Fibroblast of lung (primary cell): ENCODE data around the gene NXPH1. TPM values are rescaled to one million over a fixed set of nuclear protein-coding genes. Genes with fewer than 3 reads are reported as not detected.

Experiments
- DNase-seq, 2 donors: peaks; one replicate each; pipeline versions ENCODE4 v3.0.0 to v3.0.0-alpha.2; 2010; ENCODE audit warnings: low read depth in 2 of 2
- H2AFZ ChIP-seq: 2 replicates; pipeline ENCODE4 v1.5.1; 2012; ENCODE audit warnings: low read length, control low read depth, inconsistent platforms
- H3K27ac ChIP-seq: 2 replicates; pipeline ENCODE4 v1.5.1; 2011; ENCODE audit warnings: low read length, control low read depth; ENCODE audit not compliant: insufficient read depth
- H3K27me3 ChIP-seq: 2 replicates; pipeline ENCODE4 v1.5.1; 2011; ENCODE audit warnings: mild to moderate bottlenecking, low read length; ENCODE audit not compliant: control insufficient read depth, insufficient read depth
- H3K36me3 ChIP-seq: 2 replicates; pipeline ENCODE4 v1.5.1; 2011; ENCODE audit warnings: low read length; ENCODE audit not compliant: control insufficient read depth, insufficient read depth
- H3K4me1 ChIP-seq: 2 replicates; pipeline ENCODE4 v1.5.1; 2011; ENCODE audit warnings: low read length; ENCODE audit not compliant: control insufficient read depth, insufficient read depth; ENCODE audit errors: extremely low read depth
- H3K4me2 ChIP-seq: 2 replicates; pipeline ENCODE4 v1.5.1; 2011; ENCODE audit warnings: low read length, control low read depth; ENCODE audit not compliant: insufficient read depth; ENCODE audit errors: extremely low read depth
- H3K4me3 ChIP-seq, 4 experiments: fragments of 200-600 bp in 1 of 4; sonication (generic) in 1 of 4; replicated peaks in 1 of 4; 2 replicates each; pipeline ENCODE4 v1.5.1; 2011 to 2016; ENCODE audit warnings: low read length in 4 of 4, low read depth in 3 of 4, mild to moderate bottlenecking in 3 of 4, control low read depth in 2 of 4, inconsistent platforms in 1 of 4, mixed read lengths in 1 of 4; ENCODE audit not compliant: insufficient read depth in 1 of 4; ENCODE audit errors: control extremely low read depth in 1 of 4
- H3K79me2 ChIP-seq: 2 replicates; pipeline ENCODE4 v1.5.1; 2012; ENCODE audit warnings: mild to moderate bottlenecking, low read length, inconsistent platforms; ENCODE audit not compliant: control insufficient read depth, insufficient read depth
- H3K9ac ChIP-seq: 2 replicates; pipeline ENCODE4 v1.5.1; 2011; ENCODE audit warnings: mild to moderate bottlenecking, low read length, control low read depth; ENCODE audit not compliant: insufficient read depth
- H3K9me3 ChIP-seq: 2 replicates; pipeline ENCODE4 v1.5.1; 2012; ENCODE audit warnings: low read depth, low read length; ENCODE audit not compliant: control insufficient read depth, insufficient read depth
- H4K20me1 ChIP-seq: 2 replicates; pipeline ENCODE4 v1.5.1; 2011; ENCODE audit warnings: low read length; ENCODE audit not compliant: control insufficient read depth, insufficient read depth; ENCODE audit errors: extremely low read depth
- EZH2 ChIP-seq: IDR thresholded peaks from 2 replicates; pipeline ENCODE4 v1.5.1; 2012; ENCODE audit warnings: low read length, control low read depth, mild to moderate bottlenecking; ENCODE audit errors: missing control alignments
- polyA plus RNA-seq, 2 donors: library from polyadenylated mRNA; depleted of rRNA in 1 of 2; stranded (reverse) in 1 of 2; unstranded in 1 of 2; fragments of >200 nt; gene quantifications; 2 replicates each; pipeline ENCODE4 v1.2.1, GENCODE V29; 2011 to 2012; ENCODE audit warnings: missing spikeins in 1 of 2
- total RNA-seq: library from RNA; depleted of rRNA; stranded (reverse); fragments of >200 nt; gene quantifications from 2 replicates; pipeline ENCODE4 v1.2.1, GENCODE V29; 2014
- TF ChIP-seq, protein P1 (sequence below), 2 donors: IDR thresholded peaks in 1 of 2; conservative IDR thresholded peaks in 1 of 2; 1 replicate in 1 of 2; 2 replicates in 1 of 2; pipeline ENCODE4 v1.5.1; 2011 to 2012; ENCODE audit warnings: low read length in 2 of 2, control low read depth in 1 of 2, inconsistent platforms in 1 of 2, low read depth in 1 of 2, mild to moderate bottlenecking in 1 of 2

Gene NXPH1
- total and polyA plus RNA-seq, 2 donors (not counting 1 experiment from before 2014, with no cell fraction given), result not detected

GRCh38 chr7:8590791-8591190, 157.4 kb downstream of the NXPH1 start:
- H2AFZ ChIP-seq, result no peak overlapping the region
- no peak overlapping the region for H3K4me3 ChIP-seq
- no peak overlapping the region for H3K27ac ChIP-seq
- no peaks in the 10 kb centered on the region for H3K79me2 ChIP-seq
- H3K36me3 ChIP-seq, result no peaks in the 10 kb centered on the region
- H3K4me2 ChIP-seq, result no peak overlapping the region
- TF ChIP-seq, protein P1, sequence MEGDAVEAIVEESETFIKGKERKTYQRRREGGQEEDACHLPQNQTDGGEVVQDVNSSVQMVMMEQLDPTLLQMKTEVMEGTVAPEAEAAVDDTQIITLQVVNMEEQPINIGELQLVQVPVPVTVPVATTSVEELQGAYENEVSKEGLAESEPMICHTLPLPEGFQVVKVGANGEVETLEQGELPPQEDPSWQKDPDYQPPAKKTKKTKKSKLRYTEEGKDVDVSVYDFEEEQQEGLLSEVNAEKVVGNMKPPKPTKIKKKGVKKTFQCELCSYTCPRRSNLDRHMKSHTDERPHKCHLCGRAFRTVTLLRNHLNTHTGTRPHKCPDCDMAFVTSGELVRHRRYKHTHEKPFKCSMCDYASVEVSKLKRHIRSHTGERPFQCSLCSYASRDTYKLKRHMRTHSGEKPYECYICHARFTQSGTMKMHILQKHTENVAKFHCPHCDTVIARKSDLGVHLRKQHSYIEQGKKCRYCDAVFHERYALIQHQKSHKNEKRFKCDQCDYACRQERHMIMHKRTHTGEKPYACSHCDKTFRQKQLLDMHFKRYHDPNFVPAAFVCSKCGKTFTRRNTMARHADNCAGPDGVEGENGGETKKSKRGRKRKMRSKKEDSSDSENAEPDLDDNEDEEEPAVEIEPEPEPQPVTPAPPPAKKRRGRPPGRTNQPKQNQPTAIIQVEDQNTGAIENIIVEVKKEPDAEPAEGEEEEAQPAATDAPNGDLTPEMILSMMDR (conservative IDR thresholded peaks at IDR 0.05 in 1 of 2, IDR thresholded peaks at IDR 0.05 in 1 of 2; ENCODE audit: low read depth in 1 of 2, low read length in 2 of 2), result no peak
- TF ChIP-seq EZH2, result no peak
- H4K20me1 ChIP-seq, result no peaks in the 10 kb centered on the region
- no peaks in the 10 kb centered on the region for H3K9me3 ChIP-seq
- no peak for DNase-seq
- no peaks in the 10 kb centered on the region for H3K27me3 ChIP-seq
- no peak overlapping the region for H3K9ac ChIP-seq
- H3K4me1 ChIP-seq, result no peaks in the 10 kb centered on the region

DNA sequence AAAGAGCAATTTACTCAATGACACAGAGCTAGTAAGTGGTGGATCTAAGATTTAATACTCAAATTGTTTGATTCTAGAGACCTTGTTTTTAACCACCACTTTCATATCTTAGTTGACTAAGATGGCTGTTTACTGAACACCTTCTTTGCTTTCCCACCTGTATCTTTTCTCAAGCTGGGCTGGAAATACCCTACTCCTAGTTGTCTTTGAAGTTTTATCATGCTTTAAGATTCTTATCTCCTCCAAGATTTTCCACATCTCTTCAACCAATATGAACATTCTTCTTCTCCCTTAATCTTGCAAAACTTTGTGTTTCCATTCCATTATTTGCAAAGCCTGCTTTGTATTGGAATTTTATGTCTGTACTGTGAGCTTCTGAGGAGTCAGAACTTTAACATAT, 157.9 kb downstream of the NXPH1 start:
- H3K27me3 ChIP-seq, result no peaks in the 10 kb centered on the region
- DNase-seq, result no peak
- H3K9ac ChIP-seq, result no peak overlapping the region
- no peak overlapping the region for H3K27ac ChIP-seq
- no peak overlapping the region for H3K4me2 ChIP-seq
- no peaks in the 10 kb centered on the region for H4K20me1 ChIP-seq
- no peaks in the 10 kb centered on the region for H3K79me2 ChIP-seq
- H3K36me3 ChIP-seq, result no peaks in the 10 kb centered on the region
- H3K9me3 ChIP-seq, result no peaks in the 10 kb centered on the region
- H2AFZ ChIP-seq, result no peak overlapping the region
- H3K4me3 ChIP-seq, result no peak overlapping the region
- no peaks in the 10 kb centered on the region for H3K4me1 ChIP-seq
- TF ChIP-seq, protein P1 (conservative IDR thresholded peaks at IDR 0.05 in 1 of 2, IDR thresholded peaks at IDR 0.05 in 1 of 2; ENCODE audit: low read depth in 1 of 2, low read length in 2 of 2), result no peak
- TF ChIP-seq EZH2, result no peak

DNA sequence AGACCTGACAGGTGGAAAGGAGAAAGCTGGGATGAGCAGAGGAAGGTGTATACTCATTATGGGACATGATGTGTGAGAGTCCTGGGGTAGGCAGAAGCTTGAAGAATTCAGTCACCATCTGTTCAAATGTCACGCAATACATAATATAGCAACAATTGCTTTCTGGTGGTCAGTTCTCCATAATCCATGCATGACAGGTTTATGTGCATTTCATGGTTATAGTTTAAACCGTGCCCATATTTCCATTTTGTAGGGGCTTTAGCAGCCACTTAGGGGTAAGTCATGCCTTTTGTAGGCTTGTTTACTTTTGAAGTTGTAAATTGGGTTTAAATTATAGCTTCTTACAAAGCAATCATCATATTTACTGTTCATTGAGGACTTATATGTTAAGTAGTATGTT, 158.8 kb downstream of the NXPH1 start:
- H3K79me2 ChIP-seq, result no peaks in the 10 kb centered on the region
- no peak overlapping the region for H3K4me2 ChIP-seq
- TF ChIP-seq, protein P1 (conservative IDR thresholded peaks at IDR 0.05 in 1 of 2, IDR thresholded peaks at IDR 0.05 in 1 of 2; ENCODE audit: low read depth in 1 of 2, low read length in 2 of 2), result no peak
- no peak for TF ChIP-seq EZH2
- no peaks in the 10 kb centered on the region for H3K27me3 ChIP-seq
- no peak overlapping the region for H3K27ac ChIP-seq
- no peaks in the 10 kb centered on the region for H3K36me3 ChIP-seq
- H3K4me3 ChIP-seq, result no peak overlapping the region
- H2AFZ ChIP-seq, result no peak overlapping the region
- H3K4me1 ChIP-seq, result no peaks in the 10 kb centered on the region
- no peaks in the 10 kb centered on the region for H4K20me1 ChIP-seq
- no peak for DNase-seq
- H3K9me3 ChIP-seq, result no peaks in the 10 kb centered on the region
- no peak overlapping the region for H3K9ac ChIP-seq
